GM19438 (cell line): ENCODE results near the gene CLIP1.

Experiments
- ATAC-seq: cut with Tn5 transposase; IDR thresholded peaks from one replicate; pipeline ENCODE4 v1.9.1; 2021; ENCODE audit warnings: low read depth; ENCODE audit not compliant: unreplicated experiment

Gene CLIP1

DNA sequence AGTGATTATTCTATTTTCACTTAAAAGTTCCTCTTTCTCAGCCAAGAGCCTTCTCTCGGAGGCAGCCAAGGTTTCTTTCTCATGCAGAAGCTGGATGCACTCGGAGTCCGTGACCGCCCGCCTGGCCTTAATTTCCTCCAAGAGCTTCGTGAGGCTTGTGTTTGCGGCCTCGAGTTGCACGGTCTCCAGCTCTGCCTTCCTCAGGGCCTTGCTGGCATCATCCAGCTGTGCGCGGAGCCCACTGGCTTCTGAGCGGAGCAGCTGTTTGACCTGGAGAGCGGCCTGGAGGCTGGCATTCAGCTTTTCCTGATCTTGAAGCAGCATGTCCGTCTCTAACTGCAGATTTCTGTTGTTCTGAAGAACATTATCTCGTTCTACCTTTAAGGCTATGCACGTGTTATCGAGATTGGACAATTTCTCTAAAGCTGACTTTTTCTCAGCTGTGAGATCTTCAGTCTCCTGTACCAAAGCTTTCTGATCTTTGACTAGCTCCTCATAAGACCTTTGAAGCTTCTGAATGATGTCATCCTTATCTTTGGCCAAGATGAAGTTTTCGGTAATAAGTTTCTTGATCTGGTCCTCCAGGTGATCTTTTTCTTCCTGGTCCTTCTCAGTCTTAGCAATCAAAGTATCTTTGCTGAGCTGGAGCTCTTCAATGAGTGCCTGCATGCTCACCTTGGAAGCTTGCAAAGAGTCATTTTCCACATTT lies 99.0 kb downstream of the CLIP1 start:
- no peak for ATAC-seq

DNA sequence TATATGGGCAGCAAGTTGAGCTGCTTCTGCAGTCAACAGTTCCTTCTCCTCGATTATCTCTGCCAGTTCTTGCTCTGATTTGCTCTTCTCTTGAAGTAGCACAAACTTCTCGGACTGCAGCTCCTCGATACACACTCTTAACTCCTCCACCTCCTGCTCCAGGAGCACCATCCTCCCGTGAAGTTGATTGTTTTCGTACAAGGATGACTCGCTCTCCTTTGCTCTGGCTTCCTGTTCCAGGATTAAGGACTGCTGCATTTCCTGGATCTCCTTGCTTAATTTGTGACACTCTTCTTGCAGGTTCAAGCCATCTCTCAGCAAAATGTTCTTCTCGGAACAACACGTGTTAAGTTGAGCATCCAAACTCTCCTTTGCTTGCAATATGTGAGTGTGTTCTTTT lies 100.0 kb downstream of the CLIP1 start:
- no peak for ATAC-seq

DNA sequence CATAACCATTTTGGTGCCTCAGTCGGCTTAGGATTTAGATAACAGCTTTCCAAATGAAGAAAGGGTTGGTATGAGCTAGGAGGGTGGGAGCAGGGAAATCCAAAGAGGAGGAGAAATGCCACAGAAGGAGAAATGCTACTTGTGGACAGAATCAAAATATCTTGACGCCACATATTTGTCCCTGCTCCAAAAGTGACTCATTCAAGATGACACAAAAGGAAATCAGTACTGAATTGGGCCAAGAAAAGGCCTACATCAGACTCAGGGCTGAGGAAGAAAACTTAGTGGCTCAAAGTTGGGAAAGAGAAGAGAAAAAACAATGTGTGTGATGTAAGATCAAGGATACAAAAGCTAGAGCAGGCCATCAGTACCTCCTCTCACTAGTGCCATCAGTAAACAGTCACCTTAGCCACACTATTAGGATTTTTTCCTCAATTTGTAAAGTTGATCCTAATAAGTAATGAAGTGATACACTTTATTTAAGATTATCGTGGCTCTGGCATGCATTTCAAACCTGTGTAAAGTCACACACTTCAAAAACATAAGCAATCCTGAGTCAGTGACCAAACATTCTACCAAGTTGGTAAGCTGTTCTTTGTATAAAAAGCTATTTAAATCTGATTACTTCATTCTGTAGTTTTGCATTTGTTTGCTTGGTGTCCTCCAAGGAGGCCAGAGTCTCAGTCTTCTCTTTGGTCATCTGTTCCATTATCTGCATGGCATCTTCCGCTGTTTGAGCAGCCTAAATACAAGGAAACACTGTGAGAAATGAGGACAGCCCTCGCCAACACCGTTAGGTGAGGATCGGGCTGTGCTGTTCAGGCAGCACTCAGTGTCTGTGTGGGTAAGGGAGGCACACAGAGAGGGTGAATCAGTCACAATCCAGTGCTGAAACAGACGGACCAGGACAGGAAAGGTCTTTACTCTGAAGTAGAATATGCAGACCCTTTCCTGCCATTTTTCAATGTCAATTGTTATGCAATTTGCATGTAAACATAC lies 103.6 kb downstream of the CLIP1 start:
- no peak for ATAC-seq

DNA sequence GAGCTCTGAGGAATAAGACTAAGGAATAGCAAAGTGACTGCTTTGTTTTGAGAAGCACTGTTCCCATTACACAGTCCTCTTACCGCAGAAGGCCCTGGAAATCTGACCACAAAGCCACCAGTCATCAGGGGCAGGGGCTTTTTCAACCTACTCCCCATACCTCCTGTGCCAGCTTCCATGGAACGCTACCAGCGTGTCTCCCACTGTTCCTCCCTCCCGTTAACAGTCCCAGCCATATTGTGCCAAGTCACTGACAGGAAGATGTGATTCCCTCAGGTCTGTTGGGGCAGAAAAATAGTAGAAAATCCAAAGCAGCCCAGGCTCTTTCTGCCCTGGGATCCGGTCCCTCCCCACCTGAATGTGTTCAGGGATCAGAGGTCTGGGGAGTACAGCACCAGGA lies 109.5 kb downstream of the CLIP1 start:
- ATAC-seq = no peak

DNA sequence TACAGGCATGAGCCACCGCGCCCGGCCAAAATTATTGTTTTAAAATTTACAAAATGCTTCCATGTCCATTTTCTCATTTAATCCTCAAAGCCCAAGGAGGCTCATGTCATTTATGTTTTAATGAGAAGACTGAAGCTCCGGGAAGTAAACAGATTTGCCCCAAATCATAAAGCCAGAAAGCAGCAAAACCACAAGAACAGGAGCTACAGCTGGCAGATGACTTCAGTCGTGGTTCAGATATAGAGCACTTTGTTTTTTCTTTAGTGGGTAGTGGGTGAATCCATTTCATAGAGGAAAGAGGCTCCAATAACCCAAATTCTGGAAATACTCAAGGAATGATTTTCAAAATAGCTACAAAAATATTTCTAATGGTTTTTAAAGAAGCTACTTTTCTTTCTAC lies 110.8 kb downstream of the CLIP1 start:
- ATAC-seq = no peak

DNA sequence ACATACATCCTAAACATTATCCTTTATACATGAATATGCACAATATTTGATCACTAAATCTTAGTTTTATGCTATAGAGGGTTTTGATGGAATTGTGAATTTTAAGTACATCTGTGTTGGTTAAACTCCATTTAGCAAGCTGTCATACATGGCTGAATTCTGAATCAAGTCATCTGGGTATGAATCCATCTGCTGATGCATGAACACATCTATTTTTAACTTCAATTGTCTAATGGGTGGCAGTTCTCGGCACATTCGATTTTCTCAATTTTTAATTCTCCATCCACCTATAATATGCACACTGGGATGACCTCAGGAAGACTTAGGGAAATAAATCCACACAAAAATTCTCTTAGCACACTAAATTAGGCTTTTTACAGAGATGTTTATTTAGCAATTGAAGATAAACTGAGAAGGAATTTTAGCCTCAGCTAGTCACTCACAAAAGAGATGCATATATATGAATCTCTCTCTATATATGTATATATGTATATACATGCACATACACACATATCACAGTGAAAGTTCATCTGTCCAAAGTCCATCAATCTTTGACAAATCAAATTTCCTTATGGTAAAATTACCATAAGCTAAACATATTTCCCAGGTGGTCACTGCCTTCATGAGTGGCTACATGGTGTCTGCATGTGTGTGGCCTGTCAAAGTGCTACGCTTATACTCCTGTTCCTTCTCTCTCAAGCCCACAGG lies 111.7 kb downstream of the CLIP1 start:
- ATAC-seq = no peak

DNA sequence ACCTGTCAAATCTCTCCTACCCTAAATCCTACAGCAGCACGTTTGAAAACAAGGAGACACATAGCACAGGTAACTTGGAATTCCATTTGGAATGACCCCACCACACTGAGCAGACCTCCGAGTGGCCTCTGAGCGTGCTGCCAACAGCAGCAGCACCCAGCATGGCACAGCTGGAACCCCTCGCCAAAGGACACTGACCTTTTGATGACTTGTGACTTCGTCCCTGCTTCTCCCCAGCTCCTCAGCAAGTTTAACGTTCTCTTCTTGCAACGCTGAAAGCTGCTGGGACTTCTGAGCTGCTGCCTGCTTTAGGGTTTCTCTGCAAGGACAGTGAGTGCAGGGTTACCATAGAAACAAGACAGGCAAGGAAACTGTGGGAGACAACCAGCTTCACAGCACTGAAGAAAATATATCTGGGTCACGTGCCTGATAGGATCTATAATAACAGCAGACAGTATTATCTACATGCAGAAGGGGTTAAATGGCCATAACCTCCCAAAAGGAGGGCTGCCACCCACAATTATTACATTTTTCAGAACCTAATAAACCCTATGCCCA lies 112.8 kb downstream of the CLIP1 start:
- no peak for ATAC-seq

DNA sequence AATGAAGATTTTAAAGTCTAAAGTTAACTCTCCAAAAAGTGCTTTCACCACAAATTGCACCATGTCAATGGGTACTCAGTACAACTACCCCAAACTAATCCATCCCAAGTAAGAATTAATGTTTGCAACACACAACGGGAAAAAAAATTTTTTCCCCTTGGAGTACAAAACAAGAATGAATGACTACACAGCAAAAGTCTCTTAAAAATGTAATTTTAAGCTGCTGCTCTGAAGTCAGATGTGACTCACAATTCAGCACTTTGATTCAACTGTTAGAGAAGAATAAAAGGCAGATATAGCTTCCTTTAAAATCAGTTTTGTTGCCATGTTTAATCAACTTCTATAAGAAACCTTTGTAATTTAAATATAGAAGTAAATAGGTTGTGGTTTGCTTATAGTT lies 113.7 kb downstream of the CLIP1 start:
- ATAC-seq = no peak

DNA sequence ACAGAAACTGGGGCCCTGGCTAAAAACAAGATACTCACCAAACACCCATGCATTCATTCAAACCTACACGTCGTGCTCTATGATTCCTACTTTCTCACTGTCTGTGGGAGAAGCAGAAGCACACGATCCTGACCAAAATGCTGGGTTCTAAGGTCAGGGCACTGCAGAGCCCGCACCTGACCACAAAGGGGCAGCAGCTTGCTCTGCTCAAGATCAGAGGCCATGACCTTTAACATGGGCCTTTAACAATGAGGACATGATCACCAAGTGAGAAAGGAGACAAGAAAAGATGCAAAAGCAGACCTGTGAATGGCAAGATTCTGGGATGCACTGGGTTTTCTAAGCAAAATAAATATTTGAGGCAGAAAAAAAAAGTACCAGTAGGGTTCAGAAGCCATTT lies 116.1 kb downstream of the CLIP1 start:
- no peak for ATAC-seq

DNA sequence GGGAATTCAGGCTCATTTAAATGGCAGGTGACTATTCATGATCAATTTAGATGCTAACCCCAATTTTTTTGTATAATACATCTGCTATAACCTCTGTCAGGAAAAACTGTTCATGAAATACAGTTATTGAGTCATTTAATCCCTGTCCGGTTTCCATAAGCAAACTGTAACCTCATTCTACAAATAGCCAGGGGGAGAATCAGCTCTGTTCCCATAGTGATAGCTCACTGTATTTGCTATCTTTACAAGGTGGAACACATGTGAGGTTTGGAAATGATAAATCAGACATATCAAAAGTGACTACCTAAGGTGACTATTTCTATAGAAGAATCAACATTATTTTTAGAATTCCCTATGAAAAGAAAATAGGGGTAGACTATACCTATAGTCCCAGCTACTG lies 117.5 kb downstream of the CLIP1 start:
- ATAC-seq = no peak

DNA sequence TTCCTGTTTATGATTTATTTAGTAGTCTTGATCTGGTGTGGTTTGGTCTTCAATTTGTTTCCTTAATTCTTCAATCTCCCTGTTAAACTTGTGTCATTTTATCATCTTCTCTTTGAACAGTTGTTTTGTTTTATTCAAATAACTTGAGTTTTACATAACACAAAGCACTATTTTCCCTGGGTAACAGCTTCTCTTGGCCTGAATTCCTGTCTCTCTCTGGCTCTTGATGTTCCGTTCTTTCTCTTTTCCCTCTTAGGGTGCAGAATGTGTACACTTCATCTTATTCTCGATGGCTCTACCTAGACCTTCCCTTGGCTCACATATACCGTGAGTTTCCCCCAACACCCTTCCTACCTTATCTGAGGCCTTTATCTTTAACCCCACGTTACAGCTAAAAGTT lies 119.4 kb downstream of the CLIP1 start:
- no peak for ATAC-seq

DNA sequence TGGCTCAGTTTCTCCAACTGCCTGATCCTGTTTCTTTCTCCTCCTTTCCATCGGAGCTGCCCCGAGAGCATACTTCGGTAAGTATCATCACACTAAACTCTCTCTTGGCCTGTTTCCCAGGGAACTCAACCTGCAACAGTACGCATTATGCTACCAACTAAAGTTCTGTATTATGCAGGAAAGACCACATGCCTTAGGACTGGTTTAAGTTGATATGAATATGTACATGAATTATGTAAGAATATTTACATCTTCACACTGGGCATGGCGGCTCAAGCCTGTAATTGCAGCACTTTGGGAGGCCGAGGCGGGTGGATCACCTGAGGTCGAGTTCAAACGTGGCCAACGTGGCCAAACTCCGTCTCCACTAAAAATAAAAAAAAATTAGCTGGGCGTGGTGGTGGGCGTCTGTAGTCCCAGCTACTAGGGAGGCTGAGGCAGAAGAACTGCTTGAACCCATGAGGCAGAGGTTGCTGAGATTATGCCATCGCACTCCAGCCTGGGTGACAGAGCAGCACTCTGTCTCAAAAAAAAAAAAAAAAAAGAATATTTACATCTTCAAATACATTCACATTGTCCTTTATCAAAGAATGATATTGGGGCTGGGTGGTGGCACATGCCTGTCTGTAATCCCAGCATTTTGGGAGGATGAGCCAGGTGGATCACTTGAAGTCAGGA lies 124.3 kb downstream of the CLIP1 start:
- ATAC-seq = no peak

DNA sequence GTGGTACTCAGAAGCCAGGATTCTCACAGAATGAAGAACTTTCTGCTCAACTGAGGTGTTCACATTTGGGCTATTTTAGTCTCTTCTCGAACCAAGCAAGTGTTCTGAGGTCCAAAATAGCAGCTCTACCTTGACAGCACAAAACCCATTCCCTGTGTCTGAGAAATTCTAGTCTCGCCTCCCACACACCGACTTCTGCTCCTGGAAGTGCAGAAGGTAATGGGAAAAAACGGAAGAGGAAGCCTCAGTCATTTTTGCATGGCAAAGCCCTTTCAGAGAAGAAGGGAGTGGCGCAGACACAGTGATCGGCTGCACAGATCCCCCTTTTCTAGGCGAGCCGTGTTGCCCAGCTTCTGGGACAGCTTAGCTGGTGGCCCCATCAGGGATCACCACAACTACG lies 125.0 kb downstream of the CLIP1 start:
- no peak for ATAC-seq

DNA sequence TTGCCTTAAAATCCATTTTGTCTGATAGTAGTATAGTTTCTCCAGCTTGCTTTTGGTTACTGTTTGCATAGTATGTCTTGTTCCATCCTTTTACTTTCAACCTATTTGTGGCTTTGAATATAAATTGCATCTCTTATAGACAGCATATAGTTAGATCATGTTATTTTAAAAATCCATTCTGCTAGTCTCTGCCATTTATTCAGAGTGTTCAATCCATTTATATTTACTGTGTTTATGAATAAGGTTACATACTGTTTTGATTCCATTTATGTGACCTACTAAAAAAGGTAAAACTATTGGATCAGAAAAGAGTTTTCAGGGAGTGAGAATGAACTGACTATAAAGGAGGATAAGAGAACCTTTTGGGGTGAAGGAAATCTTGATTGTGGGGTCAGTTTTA lies 126.6 kb downstream of the CLIP1 start:
- no peak for ATAC-seq

DNA sequence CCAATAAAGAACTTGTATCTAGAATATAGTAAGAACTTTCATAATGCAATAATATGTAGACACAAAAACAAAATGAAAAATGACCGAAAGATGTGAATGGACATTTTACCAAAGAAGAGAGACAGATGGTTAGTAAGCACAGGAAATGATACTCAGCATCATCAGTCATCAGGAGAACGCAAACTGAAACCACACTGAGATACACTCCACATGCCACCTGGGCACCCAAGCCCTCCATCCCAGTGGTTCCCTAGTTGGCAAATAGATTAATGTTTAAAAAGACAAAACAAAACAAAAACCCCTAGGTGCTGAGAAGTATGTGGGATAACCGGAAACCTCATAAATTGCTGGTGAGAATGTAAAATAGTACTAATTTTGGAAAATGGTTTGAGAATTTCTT lies 129.4 kb downstream of the CLIP1 start:
- no peak for ATAC-seq

DNA sequence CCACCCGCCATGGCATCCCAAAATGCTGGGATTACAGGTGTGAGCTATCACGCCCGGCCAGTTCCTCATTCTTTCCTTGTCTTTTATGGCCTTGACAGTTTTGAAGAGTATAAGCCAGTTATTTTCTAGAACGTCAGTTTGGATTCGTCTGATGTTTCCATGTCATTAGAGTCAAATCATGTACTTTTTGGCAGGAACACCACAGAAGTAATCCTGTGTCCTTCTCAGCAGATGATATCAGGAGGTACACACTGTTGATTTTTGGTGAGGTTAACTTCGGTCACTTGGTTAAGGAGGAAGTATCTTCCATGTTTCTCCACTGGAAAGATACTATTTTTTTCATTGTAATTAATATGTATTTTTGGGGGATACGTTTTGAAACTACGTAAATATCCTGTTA lies 131.0 kb downstream of the CLIP1 start:
- no peak for ATAC-seq

DNA sequence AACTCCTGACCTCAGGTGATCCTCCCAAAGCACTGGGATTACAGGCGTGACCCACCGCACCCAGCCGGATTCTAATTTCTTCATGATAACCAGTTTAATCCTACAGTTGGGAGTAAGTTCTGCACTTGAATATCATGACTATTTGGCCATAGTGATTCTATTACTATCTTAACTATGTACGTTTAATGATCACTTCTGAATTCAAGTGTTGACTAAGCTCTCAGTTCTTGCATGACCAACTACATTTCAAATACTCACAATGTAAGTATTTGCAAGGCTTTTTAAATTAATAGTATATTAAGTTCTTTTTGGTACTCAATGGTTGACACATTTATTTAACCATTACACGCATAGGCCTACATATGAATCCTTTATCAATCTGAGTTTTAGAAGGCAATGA lies 138.8 kb downstream of the CLIP1 start:
- ATAC-seq = no peak

DNA sequence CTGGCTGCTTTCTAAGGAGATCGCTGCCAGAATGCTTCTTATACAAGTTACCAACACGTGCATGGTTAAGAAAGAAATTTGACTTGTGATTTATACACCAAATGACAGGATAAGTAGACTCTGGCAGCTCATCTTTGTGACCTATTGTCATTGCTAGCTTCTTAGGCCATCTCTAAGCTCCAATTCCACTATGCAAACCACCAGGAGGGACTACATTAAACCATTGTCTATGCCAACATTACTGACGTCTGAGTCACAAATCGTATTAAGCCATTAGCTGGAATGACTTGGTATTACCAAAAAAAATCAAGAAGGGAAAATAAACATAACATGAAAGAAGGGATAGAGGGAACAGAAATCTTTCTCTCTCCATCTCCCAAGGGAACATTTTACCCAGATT lies 140.4 kb downstream of the CLIP1 start:
- ATAC-seq = no peak

DNA sequence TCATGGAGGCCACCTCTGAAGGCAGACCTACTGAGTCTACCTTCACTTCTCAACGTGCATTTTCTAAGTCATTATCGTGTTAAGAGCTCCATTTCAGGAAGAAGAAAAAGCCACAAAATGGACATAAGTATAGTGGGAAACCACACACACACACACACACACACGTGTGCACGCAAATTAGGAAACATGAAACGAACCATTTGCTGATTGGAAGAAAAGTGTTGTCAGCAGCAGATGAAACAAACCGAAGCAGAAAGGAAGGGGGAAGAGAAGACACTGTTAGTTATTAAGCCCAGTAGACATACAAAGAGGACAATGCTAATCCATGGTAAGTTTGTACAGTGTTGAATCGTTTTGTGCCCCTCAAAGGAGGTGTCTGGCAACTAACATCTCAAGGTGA lies 146.2 kb downstream of the CLIP1 start:
- no peak for ATAC-seq

DNA sequence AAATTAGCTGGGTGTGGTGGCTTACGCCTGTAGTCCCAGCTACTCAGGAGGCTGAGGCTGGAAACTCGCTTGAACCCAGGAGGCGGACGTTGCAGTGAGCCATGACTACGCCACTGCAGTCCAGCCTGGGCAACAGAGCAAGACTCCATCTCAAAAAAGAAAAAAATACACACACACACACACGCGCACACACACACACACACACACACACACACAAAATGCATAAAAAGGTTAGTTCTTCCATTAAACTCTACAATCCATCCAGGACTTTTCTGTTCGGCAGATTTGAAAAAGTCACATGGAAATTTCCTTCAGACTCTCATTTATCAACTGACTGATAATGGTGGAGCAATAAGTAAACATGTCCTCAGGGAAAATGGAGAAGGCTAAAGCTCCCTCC lies 147.0 kb downstream of the CLIP1 start:
- no peak for ATAC-seq
